SJSA1 (cell line): ENCODE results near the gene CDK5RAP2. TPM values are rescaled to one million over a fixed set of nuclear protein-coding genes. Genes with fewer than 3 reads are reported as not detected.
"Not testable (repeated sequence)": the region's sequence is repeated elsewhere in the genome, so short reads cannot be mapped to it uniquely, and the experiment has no call there.

ENCODE experiments used
- DNase-seq, 2 experiments: peaks; one replicate each; pipeline ENCODE4 v3.0.0-alpha.2; 2015 to 2020; ENCODE audit warnings: low spot score in 2 of 2, low read depth in 1 of 2
- H3K27ac ChIP-seq: fragments of 250-450 bp; sonication (Bioruptor Pico); 2 replicates; pipeline ENCODE4 v1.5.1; 2020; ENCODE audit warnings: mild to moderate bottlenecking, moderate library complexity
- H3K27me3 ChIP-seq: fragments of 250-450 bp; sonication (Bioruptor Pico); replicated peaks from 2 replicates; pipeline ENCODE4 v1.5.1; 2020; ENCODE audit warnings: mild to moderate bottlenecking, moderate library complexity
- H3K36me3 ChIP-seq: fragments of 250-450 bp; sonication (Bioruptor Pico); 2 replicates; pipeline ENCODE4 v1.5.1; 2020; ENCODE audit warnings: mild to moderate bottlenecking
- H3K4me1 ChIP-seq: fragments of 250-450 bp; sonication (Bioruptor Pico); replicated peaks from 2 replicates; pipeline ENCODE4 v1.6.1; 2021; ENCODE audit warnings: mild to moderate bottlenecking
- H3K4me3 ChIP-seq: fragments of 250-450 bp; sonication (Bioruptor Pico); 2 replicates; pipeline ENCODE4 v1.5.1; 2020; ENCODE audit warnings: mild to moderate bottlenecking
- H3K9me3 ChIP-seq: fragments of 250-450 bp; sonication (Bioruptor Pico); replicated peaks from 2 replicates; pipeline ENCODE4 v1.5.1; 2020; ENCODE audit warnings: mild to moderate bottlenecking
- total RNA-seq: library from RNA; depleted of rRNA; stranded (reverse); fragments of >200 nt; shearing (Covaris generic); gene quantifications from 2 replicates; pipeline ENCODE4 v1.2.3, GENCODE V29; 2014

The CDK5RAP2 gene
- total RNA-seq, 1 experiment from 2014 or later = 32.6 TPM

DNA sequence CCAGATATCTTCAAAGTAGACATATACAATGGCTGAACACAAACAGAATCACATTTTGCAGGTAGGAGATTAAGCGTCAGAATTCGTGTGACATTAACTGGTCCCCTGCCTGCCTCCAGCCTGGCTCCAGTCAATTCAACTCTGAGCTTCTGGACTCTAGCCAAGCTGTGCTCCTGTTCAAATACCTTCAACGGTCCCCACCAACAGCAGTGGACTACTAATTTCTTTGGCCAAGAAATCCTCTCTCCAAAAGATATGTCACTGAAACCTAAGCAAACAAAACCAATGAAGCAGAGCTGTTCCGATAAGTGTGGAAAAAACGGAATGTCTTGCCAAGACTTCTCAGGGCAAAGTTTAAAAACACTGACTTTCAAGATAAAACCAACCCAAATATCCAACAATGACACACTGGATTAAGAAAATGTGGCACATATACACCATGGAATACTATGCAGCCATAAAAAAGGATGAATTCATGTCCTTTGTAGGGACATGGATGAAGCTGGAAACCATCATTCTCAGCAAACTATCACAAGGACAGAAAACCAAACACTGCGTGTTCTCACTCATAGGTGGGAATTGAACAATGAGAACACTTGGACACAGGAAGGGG, 49.6 kb downstream of the CDK5RAP2 start:
- peaks cover 69% of the 10 kb centered on the region for H3K36me3 ChIP-seq
- H3K27ac ChIP-seq, H3K4me3 ChIP-seq, DNase-seq, H3K9me3 ChIP-seq, H3K27me3 ChIP-seq: not testable (repeated sequence)
- H3K4me1 ChIP-seq = peaks cover 11% of the 10 kb centered on the region

DNA sequence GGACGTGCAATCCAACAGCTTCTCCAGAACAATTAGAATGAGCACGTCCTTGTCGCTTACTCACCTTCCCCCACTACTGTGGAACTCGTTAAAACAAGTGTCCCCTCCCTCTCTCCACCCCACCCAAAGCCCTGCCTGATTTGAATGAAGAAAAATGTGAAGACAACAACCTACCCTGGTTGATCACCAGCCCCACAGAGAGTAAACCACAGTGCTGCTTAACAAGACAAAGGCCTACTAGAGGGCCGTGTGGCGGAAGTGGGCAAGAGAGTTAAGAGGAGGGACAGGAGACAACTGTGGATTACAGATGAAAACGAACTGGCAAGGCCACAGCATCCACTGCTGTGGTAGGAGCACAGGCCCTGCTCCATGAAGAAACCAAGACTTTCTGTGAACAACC, 51.1 kb downstream of the CDK5RAP2 start:
- Histone ChIP-seq H3K27me3 (no peaks in the 10 kb centered on the region), H3K27ac (no peak overlapping the region), H3K36me3 (peaks cover 77% of the 10 kb centered on the region), H3K4me1 (peaks cover 11% of the 10 kb centered on the region), H3K4me3 (no peak overlapping the region), H3K9me3 (no peaks in the 10 kb centered on the region)
- no peak for DNase-seq

DNA sequence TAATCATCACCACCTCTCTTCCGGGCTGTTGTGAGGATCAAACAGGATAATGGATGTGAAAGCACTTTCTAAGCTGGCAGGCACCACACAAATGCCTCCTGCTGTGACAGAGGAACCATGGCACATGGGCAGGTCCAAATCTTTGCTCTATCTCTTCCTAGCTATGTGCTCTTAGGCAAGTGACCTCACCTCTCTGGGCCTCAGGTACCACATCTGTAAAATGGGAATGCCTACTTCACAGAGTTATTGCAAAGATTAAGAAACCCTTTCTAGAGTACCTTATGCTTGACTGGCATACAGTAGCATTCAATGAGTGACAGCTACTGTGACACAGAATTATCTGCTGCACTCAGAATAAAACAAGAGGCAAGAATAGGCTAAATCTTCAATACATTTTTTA, 51.6 kb downstream of the CDK5RAP2 start:
- Histone ChIP-seq H3K27me3 (no peaks in the 10 kb centered on the region), H3K36me3 (peaks cover 81% of the 10 kb centered on the region), H3K4me3 (no peak overlapping the region), H3K9me3 (no peaks in the 10 kb centered on the region), H3K4me1 (peaks cover 11% of the 10 kb centered on the region), H3K27ac (no peak overlapping the region)
- DNase-seq = no peak

DNA sequence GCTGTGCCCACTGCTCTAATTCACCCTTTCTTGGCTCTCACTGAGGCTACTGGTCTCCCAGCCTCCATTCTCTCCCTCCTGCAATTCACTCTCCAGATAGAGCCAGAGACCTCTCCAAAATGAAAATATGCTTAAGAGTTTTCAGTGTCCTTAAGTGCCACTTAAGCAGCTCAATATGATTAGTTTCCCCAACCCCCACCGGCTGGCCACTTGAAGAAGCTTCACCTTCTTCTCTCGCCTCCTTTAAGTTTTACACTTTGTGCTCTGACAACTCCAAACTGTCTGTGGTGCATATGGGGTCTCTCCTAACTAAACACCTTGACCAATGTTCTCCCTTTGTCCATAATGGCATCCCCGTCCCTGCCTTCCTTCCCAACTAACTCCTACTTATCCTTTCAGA, 53.4 kb downstream of the CDK5RAP2 start:
- H3K9me3 ChIP-seq = no peaks in the 10 kb centered on the region
- no peaks in the 10 kb centered on the region for H3K4me1 ChIP-seq
- H3K4me3 ChIP-seq = no peak overlapping the region
- no peak for DNase-seq
- H3K27me3 ChIP-seq = no peaks in the 10 kb centered on the region
- no peak overlapping the region for H3K27ac ChIP-seq
- H3K36me3 ChIP-seq = peaks cover 81% of the 10 kb centered on the region

DNA sequence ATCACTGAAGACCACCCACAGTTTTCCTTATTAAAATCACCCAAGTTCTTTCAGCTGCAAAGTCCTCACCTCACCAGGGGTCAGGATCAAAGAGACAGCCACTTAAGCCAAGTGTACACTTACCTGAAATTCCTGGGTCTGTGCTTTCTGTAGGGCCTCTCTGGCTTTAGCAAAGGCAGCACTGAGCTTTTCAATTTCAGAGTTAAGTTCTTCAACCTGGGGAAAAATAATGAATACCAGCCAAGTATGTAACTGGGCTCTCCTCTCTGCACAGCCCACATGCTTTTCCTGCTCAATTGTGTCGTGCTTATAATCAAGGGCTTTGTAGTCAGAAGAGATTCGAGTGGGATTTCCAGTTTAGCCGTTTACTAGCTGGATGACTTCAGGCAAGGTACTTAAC, 55.1 kb downstream of the CDK5RAP2 start:
- H3K27ac ChIP-seq = no peak overlapping the region
- DNase-seq = no peak
- peaks cover 74% of the 10 kb centered on the region for H3K36me3 ChIP-seq
- H3K9me3 ChIP-seq = no peaks in the 10 kb centered on the region
- no peak overlapping the region for H3K4me3 ChIP-seq
- H3K27me3 ChIP-seq = no peaks in the 10 kb centered on the region
- no peaks in the 10 kb centered on the region for H3K4me1 ChIP-seq

DNA sequence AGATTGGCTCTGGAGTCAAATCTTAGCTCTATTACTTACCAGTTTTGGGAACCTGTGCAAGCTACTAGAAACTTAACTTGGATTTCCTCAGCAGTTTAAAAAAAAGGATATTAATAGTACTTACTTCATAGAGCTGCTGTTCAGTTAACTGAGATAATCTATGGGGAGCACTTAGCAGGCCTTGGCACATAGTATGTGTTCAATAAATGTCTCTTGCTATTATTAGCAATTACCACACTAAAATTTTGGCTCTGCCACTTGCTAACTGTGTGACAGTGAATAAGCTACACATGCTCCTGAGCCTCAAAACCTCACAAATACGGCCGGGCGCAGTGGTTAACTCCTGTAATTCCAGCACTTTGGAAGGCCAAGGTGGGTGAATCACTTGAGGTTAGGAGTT, 55.9 kb downstream of the CDK5RAP2 start:
- no peaks in the 10 kb centered on the region for H3K4me1 ChIP-seq
- H3K27ac ChIP-seq = no peak overlapping the region
- H3K9me3 ChIP-seq = no peaks in the 10 kb centered on the region
- H3K4me3 ChIP-seq = no peak overlapping the region
- peaks cover 70% of the 10 kb centered on the region for H3K36me3 ChIP-seq
- H3K27me3 ChIP-seq = no peaks in the 10 kb centered on the region
- DNase-seq = no peak

DNA sequence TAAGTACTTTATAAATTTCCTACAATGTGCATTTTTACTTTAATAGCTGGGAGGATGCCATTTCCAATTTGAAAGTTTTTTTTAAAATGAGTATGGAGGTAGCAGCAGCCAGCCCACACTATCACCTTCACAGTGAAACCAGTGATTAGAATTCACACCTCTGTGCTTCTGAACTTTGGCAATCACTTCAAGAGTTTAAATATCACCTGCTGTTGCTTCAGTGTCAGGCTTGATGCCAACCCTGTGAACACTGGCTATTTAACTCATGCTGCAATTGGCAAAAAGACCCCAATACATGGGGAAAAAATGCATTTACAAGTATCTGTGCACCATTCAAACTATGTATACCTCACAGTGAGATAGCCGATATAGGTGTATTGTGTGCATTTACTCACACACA, 57.4 kb downstream of the CDK5RAP2 start:
- no peak for DNase-seq
- Histone ChIP-seq H3K4me3 (no peak overlapping the region), H3K9me3 (no peaks in the 10 kb centered on the region), H3K36me3 (peaks cover 67% of the 10 kb centered on the region), H3K27ac (no peak overlapping the region), H3K27me3 (no peaks in the 10 kb centered on the region), H3K4me1 (no peaks in the 10 kb centered on the region)

DNA sequence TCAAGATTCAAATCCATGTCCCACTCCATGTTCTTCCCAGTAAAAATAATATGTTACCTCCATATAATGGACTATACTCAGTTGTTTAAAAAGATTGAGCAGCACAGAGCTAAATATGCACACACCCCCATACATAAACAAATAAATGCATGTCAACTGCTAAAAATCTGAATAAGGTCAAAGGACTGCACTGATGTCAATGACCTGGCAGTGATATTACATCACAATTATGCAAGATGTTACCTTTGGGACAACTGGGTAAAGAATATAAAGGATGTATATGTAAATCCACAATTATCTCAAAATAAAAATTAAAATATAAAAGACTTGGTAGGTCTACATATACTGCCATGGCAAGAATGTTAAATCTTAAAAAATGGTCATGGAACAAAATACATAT, 57.9 kb downstream of the CDK5RAP2 start:
- Histone ChIP-seq H3K4me1 (no peaks in the 10 kb centered on the region), H3K27ac (no peak overlapping the region), H3K27me3 (no peaks in the 10 kb centered on the region), H3K4me3 (no peak overlapping the region), H3K36me3 (peaks cover 64% of the 10 kb centered on the region), H3K9me3 (no peaks in the 10 kb centered on the region)
- DNase-seq = no peak

DNA sequence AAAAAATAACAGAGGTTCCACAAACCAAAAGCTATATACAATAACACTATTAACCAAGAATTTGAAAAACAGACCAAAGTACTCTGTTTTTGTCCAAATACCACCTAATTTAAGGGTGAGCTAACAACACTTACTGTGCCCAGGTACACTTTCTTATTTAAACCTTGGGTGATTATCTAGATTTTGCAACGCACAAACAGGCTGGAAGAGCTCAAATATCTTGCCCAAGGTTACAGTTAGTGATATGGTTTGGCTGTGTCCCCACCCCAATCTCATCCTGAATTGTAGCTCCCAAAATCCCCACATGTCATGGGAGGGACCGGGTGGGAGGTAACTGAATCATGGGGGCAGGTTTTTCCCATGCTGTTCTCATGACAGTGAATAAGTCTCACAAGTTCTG, 58.9 kb downstream of the CDK5RAP2 start:
- no peak overlapping the region for H3K27ac ChIP-seq
- DNase-seq = no peak
- H3K4me3 ChIP-seq = no peak overlapping the region
- H3K27me3 ChIP-seq = no peaks in the 10 kb centered on the region
- H3K4me1 ChIP-seq = no peaks in the 10 kb centered on the region
- no peaks in the 10 kb centered on the region for H3K9me3 ChIP-seq
- H3K36me3 ChIP-seq = peaks cover 61% of the 10 kb centered on the region

DNA sequence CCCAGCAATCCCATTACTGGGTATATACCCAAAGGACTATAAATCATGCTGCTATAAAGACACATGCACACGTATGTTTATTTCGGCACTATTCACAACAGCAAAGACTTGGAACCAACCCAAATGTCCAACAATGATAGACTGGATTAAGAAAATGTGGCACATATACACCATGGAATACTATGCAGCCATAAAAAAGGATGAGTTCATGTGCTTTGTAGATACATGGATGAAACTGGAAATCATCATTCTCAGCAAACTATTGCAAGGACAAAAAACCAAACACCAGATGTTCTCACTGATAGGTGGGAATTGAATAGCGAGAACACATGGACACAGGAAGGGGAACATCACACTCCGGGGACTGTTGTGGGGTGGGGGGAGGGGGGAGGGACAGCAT, 64.0 kb downstream of the CDK5RAP2 start:
- H3K9me3 ChIP-seq, H3K4me3 ChIP-seq, H3K4me1 ChIP-seq, DNase-seq, H3K27ac ChIP-seq, H3K27me3 ChIP-seq: not testable (repeated sequence)
- H3K36me3 ChIP-seq = peaks cover 57% of the 10 kb centered on the region

DNA sequence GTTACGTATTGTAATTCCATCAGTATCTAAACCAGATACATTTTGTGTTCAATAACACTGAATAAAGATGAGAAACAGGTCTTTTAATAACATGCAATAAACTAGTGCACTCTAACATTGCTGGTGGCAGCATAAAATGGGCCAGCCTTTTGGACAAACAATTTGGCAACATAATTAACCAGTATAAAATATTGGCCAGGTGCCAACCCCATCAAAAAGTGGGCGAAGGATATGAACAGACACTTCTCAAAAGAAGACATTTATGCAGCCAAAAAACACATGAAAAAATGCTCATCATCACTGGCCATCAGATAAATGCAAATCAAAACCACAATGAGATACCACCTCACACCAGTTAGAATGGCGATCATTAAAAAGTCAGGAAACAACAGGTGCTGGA, 64.5 kb downstream of the CDK5RAP2 start:
- not testable (repeated sequence) for H3K27ac ChIP-seq, H3K9me3 ChIP-seq, H3K4me3 ChIP-seq, H3K27me3 ChIP-seq, DNase-seq, H3K4me1 ChIP-seq
- peaks cover 60% of the 10 kb centered on the region for H3K36me3 ChIP-seq

DNA sequence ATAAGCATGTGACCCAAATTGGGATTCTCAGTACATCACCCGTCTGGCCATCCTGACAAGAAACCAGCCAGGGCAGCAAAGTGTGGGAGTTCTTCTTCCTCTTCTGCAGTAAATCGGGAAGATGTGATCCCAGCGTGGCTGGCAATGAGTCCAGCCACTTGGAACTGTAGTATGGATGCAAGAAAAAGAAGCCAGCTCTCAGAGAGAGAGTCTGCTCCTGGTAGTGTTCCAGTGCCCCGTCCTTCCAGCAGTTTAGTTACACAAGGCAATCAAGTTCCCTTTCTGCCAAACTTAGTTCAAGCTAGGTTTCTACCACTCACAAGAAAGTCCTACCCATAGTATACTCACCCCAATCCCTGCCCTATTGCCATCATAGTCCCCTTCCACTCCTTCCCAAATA, 65.6 kb downstream of the CDK5RAP2 start:
- Histone ChIP-seq H3K27me3 (no peaks in the 10 kb centered on the region), H3K36me3 (peaks cover 62% of the 10 kb centered on the region), H3K4me3 (no peak overlapping the region), H3K9me3 (no peaks in the 10 kb centered on the region; the same call in 1 of the 2 replicates), H3K4me1 (peaks cover 6% of the 10 kb centered on the region), H3K27ac (no peak overlapping the region)
- no peak for DNase-seq

DNA sequence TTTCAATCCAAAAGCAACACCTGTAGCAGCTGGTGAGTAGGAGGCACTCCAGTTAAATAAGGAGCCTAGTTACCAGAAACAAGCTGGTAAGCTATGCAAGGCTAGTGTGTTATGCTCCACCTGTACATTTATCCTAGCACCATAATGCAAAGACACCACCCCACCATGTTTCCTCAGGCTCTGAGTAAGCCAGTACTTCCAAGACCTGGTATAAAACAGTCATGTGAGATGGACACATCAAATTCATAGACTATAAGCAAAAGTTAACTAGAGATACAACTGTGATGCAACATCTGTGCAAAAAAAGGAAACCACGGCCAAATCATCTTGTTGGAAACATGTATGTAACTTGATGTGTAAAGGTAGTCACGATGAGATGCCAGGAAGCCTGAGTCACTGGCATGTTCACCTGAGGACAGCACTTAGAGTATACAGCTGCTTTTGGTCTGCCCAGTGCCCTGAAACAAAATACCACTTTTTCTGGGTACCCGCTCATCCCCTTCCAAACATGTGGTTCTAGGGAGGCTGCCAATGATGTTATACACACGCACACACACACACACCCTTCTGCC, 66.1 kb downstream of the CDK5RAP2 start:
- peaks cover 6% of the 10 kb centered on the region for H3K4me1 ChIP-seq
- H3K27ac ChIP-seq = no peak overlapping the region
- H3K9me3 ChIP-seq = no peaks in the 10 kb centered on the region; the same call in 1 of the 2 replicates
- no peaks in the 10 kb centered on the region for H3K27me3 ChIP-seq
- H3K36me3 ChIP-seq = peaks cover 66% of the 10 kb centered on the region
- H3K4me3 ChIP-seq = no peak overlapping the region
- DNase-seq = no peak

DNA sequence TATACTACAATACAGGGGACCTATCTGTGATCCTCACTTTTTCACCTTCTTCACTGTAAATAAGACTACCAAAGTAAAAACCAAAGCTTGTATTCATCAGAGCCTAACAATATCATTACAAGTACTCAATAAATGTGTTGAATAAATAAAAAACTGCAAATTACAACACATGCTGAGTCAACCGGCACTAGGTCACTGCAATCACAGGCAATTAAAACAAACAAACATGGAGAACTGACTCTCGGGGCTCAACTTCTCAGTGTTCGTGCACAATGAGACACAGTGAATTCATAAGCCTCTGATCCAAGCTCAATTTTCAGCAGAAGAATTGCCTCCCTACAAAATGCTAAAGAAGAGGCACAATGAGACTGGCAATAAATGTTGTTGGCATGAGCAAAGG, 69.2 kb downstream of the CDK5RAP2 start:
- peaks cover 61% of the 10 kb centered on the region for H3K36me3 ChIP-seq
- no peak overlapping the region for H3K27ac ChIP-seq
- peaks cover 4% of the 10 kb centered on the region; the same call in 1 of the 2 replicates for H3K9me3 ChIP-seq
- H3K27me3 ChIP-seq = no peaks in the 10 kb centered on the region
- H3K4me1 ChIP-seq = peaks cover 6% of the 10 kb centered on the region
- H3K4me3 ChIP-seq = no peak overlapping the region
- DNase-seq = no peak
